Osteoblast (primary cell): ENCODE results near the gene NUMA1. TPM values are rescaled to one million over a fixed set of nuclear protein-coding genes. Genes with fewer than 3 reads are reported as not detected.

Experiments
- DNase-seq: peaks from one replicate; pipeline ENCODE4 v3.0.0; 2011; ENCODE audit warnings: low spot score, mixed read lengths; ENCODE audit not compliant: insufficient read length; ENCODE audit errors: missing footprints
- H2AFZ ChIP-seq: 2 replicates; pipeline ENCODE4 v1.6.0; 2011; ENCODE audit warnings: mild to moderate bottlenecking, low read length
- H3K27ac ChIP-seq: 2 replicates; pipeline ENCODE4 v1.5.1; 2011; ENCODE audit warnings: mild to moderate bottlenecking, low read depth, low read length, moderate library complexity
- H3K27me3 ChIP-seq: 2 replicates; pipeline ENCODE4 v1.6.0; 2012; ENCODE audit warnings: mild to moderate bottlenecking, control low read depth, inconsistent platforms, low read length, moderate library complexity; ENCODE audit not compliant: insufficient read depth
- H3K36me3 ChIP-seq: 2 replicates; pipeline ENCODE4 v1.5.1; 2011; ENCODE audit warnings: mild to moderate bottlenecking, low read length, control low read depth, moderate library complexity; ENCODE audit not compliant: insufficient read depth
- H3K4me1 ChIP-seq: 2 replicates; pipeline ENCODE4 v1.5.1; 2011; ENCODE audit warnings: mild to moderate bottlenecking, low read length, control low read depth, moderate library complexity; ENCODE audit not compliant: insufficient read depth
- H3K4me2 ChIP-seq: 2 replicates; pipeline ENCODE4 v1.6.0; 2011; ENCODE audit warnings: mild to moderate bottlenecking, low read length; ENCODE audit not compliant: insufficient read depth
- H3K4me3 ChIP-seq: fragments of 200-600 bp; sonication (generic); 3 replicates; pipeline ENCODE4 v1.5.1; 2012; ENCODE audit warnings: mild to moderate bottlenecking, low read length, inconsistent platforms; ENCODE audit not compliant: insufficient read depth
- H3K79me2 ChIP-seq: 2 replicates; pipeline ENCODE4 v1.6.0; 2012; ENCODE audit warnings: mild to moderate bottlenecking, low read length, control low read depth, inconsistent platforms; ENCODE audit not compliant: insufficient read depth
- H3K9me3 ChIP-seq: 2 replicates; pipeline ENCODE4 v1.5.1; 2011; ENCODE audit warnings: low read depth, low read length, control low read depth
- H4K20me1 ChIP-seq: 2 replicates; pipeline ENCODE4 v1.6.0; 2012; ENCODE audit warnings: mild to moderate bottlenecking, low read length, control low read depth; ENCODE audit not compliant: insufficient read depth
- CTCF ChIP-seq: IDR thresholded peaks from 2 replicates; pipeline ENCODE4 v1.5.1; 2011; ENCODE audit warnings: mild to moderate bottlenecking, low read depth, low read length, moderate library complexity; ENCODE audit errors: extremely low read depth
- small RNA-seq: library from RNA; depleted of rRNA; stranded (forward); fragments of <200 nt; gene quantifications from one replicate; pipeline ENCODE3, GENCODE V24; 2012
- total RNA-seq: library from RNA; depleted of rRNA; stranded (reverse); fragments of >200 nt; gene quantifications from 2 replicates; pipeline ENCODE4 v1.2.3, GENCODE V29; 2012

Gene NUMA1
- total RNA-seq, 1 donor, result 176 TPM

- no peak for TF ChIP-seq CTCF
- Histone ChIP-seq H3K79me2 (peaks cover 33% of the 10 kb centered on the region), H3K4me3 (no peak overlapping the region), H3K27me3 (no peaks in the 10 kb centered on the region), H2AFZ (peak overlapping the region; percentile 12), H4K20me1 (peaks cover 10% of the 10 kb centered on the region), H3K36me3 (peaks cover 24% of the 10 kb centered on the region), H3K4me1 (peaks cover 7% of the 10 kb centered on the region), H3K4me2 (no peak overlapping the region), H3K9me3 (no peaks in the 10 kb centered on the region), H3K27ac (peak overlapping the region; percentile 65)
- no peak for DNase-seq
These were observed 117.8 kb downstream of the NUMA1 start for GRCh38 chr11:71962428-71963038.

GRCh38 chr11:71955898-71956456, 124.4 kb downstream of the NUMA1 start:
- TF ChIP-seq CTCF, result no peak
- Histone ChIP-seq H2AFZ (no peak overlapping the region), H3K27me3 (no peaks in the 10 kb centered on the region), H3K4me2 (no peak overlapping the region), H3K36me3 (peaks cover 9% of the 10 kb centered on the region), H3K9me3 (no peaks in the 10 kb centered on the region), H3K4me1 (no peaks in the 10 kb centered on the region), H3K4me3 (no peak overlapping the region), H3K27ac (no peak overlapping the region), H4K20me1 (peaks cover 47% of the 10 kb centered on the region), H3K79me2 (peaks cover 83% of the 10 kb centered on the region)
- peak; percentile 58 for DNase-seq

Small RNA genes lying within 50 kb of the gene (small RNA-seq; reads per million reads assigned to genes)
- not detected for gene MIR3165
- gene RNU6-72P, result not detected

Other genes with a start within 250 kb of the NUMA1 start
- not detected in 2 replicates for gene DEFB108B, start 247.3 kb downstream of the NUMA1 start, total RNA-seq
- gene DEFB131B, start 202.1 kb downstream of the NUMA1 start, total RNA-seq, result not detected in 2 replicates
- 8.8 and 9.4 TPM in 2 replicates for gene XNDC1N, start 151.9 kb downstream of the NUMA1 start, total RNA-seq
- gene RNF121, start 151.5 kb downstream of the NUMA1 start, total RNA-seq, result 32.1 and 32.2 TPM in 2 replicates
- 4.0 and 4.4 TPM in 2 replicates for gene IL18BP, start 81.6 kb downstream of the NUMA1 start, total RNA-seq
- 5.1 and 6.2 TPM in 2 replicates for gene LRRC51, start 308 bp upstream of the NUMA1 start, total RNA-seq
- gene LAMTOR1, start 22.8 kb upstream of the NUMA1 start, total RNA-seq, result 131 and 138 TPM in 2 replicates
- gene TOMT, start 25.4 kb upstream of the NUMA1 start, total RNA-seq, result not detected in 2 replicates
- 21.7 and 23.0 TPM in 2 replicates for gene ANAPC15, start 32.2 kb upstream of the NUMA1 start, total RNA-seq
- 0.88 and 1.1 TPM in 2 replicates for gene FOLR3, start 55.2 kb upstream of the NUMA1 start, total RNA-seq
- under 0.01 and 0.36 TPM in 2 replicates for gene FOLR1, start 111.6 kb upstream of the NUMA1 start, total RNA-seq
- not detected in 2 replicates for gene FOLR2, start 136.3 kb upstream of the NUMA1 start, total RNA-seq
- 86.5 and 92.2 TPM in 2 replicates for gene INPPL1, start 144.2 kb upstream of the NUMA1 start, total RNA-seq
- not detected in 2 replicates for gene PHOX2A, start 163.6 kb upstream of the NUMA1 start, total RNA-seq